Measurements from ENCODE around the gene PSTPIP1.

- TF ChIP-seq, protein P1, sequence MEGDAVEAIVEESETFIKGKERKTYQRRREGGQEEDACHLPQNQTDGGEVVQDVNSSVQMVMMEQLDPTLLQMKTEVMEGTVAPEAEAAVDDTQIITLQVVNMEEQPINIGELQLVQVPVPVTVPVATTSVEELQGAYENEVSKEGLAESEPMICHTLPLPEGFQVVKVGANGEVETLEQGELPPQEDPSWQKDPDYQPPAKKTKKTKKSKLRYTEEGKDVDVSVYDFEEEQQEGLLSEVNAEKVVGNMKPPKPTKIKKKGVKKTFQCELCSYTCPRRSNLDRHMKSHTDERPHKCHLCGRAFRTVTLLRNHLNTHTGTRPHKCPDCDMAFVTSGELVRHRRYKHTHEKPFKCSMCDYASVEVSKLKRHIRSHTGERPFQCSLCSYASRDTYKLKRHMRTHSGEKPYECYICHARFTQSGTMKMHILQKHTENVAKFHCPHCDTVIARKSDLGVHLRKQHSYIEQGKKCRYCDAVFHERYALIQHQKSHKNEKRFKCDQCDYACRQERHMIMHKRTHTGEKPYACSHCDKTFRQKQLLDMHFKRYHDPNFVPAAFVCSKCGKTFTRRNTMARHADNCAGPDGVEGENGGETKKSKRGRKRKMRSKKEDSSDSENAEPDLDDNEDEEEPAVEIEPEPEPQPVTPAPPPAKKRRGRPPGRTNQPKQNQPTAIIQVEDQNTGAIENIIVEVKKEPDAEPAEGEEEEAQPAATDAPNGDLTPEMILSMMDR (conservative IDR thresholded peaks at IDR 0.05 in 1 of 2, IDR thresholded peaks at IDR 0.05 in 1 of 2; ENCODE audit: low read depth in 1 of 2, low read length in 2 of 2) = no peak
- no peak for TF ChIP-seq EZH2 (IDR thresholded peaks at IDR 0.05; ENCODE audit: low read length, missing control alignments)
Observed at GRCh38 chr15:76972389-76973361, 22.3 kb upstream of the PSTPIP1 start.
